GM21526 (cell line): ENCODE results near the gene TBX5.

ENCODE experiments used
- ATAC-seq: cut with Tn5 transposase; IDR thresholded peaks from one replicate; pipeline ENCODE4 v1.9.1; 2021; ENCODE audit warnings: moderate library complexity; ENCODE audit not compliant: unreplicated experiment, low FRiP score

TBX5 gene

GRCh38 chr12:114405519-114406271, at the start of gene TBX5:
TBX5 (minus strand) TSS chr12:114406144; CDS start chr12:114403898, 2,246 bp downstream.
- ATAC-seq, result no peak

GRCh38 chr12:114451657-114452056, 45.7 kb upstream of the TBX5 start:
- ATAC-seq, result no peak

GRCh38 chr12:114450515-114451300, 44.8 kb upstream of the TBX5 start:
- no peak for ATAC-seq

DNA sequence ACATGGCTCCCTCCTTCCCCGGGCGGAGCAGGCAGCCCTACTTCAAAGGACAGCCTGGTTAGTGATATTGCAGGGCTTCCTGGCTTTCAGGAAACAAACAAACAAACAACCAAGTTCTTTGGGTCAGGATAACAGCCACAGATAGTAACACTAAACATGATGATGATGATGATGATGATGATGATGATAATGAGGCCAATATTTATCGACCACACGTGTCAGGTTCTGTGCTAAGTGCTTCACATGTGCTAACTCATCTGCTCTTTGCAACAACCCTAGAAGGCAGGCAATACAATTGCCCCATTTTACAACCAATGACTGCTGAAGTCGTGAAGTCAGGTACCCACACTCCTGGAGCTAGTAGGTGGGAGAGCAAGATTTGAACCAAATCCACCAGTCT, 44.1 kb upstream of the TBX5 start:
- ATAC-seq, result no peak

GRCh38 chr12:114448618-114448933, 42.6 kb upstream of the TBX5 start:
- ATAC-seq, result no peak

GRCh38 chr12:114447799-114448617, 42.1 kb upstream of the TBX5 start:
- ATAC-seq, result no peak

DNA sequence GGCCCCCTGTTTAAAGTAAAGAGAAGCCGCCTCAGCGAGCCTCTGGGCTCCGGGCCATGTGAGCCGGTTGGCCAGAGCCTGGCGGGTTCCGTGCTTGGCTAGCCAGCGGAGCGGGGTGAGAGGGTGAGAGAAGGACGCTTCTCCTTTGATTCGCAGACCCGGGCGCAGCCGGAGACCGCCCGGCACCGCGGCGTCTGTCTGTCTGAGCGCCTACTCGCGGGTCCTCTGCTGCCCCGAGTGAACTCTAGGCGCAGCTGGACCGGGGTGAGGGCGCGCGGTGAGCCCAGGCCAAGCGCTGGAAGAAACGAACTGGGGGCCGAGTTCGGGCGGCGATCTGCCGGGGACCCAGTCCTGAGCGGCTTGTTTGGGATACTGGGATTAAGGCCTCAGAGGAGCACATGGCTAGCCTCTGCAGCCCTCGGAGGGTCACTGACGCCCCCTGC, 41.4 kb upstream of the TBX5 start:
- ATAC-seq, result no peak

- ATAC-seq, result no peak
Observed at GRCh38 chr12:114445401-114446323, 39.7 kb upstream of the TBX5 start.

DNA sequence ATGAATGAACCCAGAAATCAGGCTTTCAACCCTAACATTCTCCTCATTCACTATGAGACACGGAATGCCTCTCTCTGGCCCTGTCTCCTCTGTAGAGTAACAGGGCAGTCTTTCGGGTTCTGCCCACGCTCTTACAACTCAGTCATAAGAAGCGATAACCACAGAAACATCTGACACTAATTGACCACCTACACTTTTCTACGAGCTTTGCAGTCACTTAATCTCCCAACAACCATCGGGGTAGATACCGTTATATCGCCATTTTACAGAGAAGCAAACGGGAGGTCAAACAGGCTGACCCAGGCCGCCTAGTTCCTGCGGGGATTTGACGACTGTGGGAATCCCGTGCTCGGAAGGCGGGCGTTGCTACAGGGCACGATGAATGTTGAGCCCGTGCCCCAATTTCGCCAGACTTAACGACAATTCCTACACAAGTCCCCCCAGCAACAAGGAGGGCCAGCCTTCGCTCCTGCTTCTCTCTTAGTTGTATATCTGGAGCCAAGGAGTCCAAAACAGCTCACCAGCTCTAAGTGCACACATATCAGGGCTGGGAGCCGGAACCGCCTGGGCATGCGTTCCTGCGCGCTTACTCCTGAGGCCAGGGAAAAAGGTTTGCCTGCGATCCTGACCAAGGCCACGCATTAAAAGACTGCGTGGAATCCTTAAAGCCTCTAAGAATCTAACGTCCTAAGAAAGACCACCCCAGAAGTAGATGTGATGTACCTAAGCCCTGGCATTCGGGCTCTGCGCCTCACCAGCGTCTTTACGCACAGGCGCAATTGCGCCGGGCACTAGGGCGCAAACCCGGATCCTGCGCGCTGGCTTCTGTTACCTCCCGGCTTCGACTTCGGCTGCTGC, 38.7 kb upstream of the TBX5 start:
- no peak for ATAC-seq

DNA sequence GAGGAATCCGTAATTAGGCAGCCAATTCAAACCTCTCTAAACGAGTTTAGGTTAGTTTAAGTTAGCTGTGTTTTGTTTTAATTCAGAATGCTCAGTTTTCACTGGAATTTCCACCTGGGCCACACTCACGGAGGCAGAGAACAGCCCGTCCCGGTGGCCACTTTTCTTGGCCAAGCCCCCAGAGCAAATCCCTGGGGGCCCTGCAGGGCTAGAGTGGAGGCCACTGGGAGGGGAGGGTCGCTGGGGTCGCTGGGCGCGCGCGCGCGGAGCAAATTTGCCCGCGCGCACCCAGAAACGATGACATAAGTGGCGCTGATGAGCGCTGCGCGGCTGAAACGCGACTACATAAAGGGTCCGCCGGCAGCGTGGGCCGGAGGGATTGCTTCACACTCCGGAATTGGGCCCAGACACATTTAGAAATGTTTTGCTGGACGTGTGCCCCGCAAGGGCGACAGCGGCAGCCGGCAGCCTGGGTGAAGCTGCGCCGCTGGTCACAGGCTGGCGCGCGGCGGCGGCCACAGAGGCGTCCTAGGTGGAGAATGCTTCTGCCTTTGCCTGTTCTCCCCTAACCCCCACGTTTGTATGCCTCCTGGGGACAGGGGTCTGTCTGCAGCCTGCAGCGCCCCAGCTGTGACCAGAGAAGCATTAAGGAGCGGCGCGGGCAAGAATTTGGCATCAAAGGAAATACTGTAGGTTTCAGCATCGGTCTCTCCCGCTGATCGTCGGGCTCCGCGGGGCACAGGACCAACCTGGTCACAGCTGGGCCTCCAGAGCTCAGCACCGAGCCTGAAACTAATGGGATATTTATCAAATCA, 37.9 kb upstream of the TBX5 start:
- no peak for ATAC-seq

GRCh38 chr12:114442578-114442977, 36.6 kb upstream of the TBX5 start:
- no peak for ATAC-seq

GRCh38 chr12:114441545-114441944, 35.6 kb upstream of the TBX5 start:
- no peak for ATAC-seq

DNA sequence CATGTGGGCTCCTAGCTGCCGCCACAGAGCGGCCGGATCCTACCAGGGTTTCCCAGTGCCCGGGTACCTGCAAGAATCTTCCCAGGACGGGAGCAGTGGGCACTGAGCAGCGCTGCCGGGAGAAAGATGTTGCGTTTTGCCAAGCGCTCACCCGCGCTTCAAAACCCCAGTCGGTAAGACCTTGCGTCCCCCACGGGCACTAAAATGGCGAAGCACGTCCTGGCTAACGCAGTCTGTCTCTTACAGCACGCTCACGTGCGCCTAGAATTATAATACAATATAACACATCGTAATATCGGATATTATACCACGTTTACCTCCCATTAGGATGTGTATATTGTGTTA, 35.1 kb upstream of the TBX5 start:
- ATAC-seq, result no peak

GRCh38 chr12:114440270-114441038, 34.5 kb upstream of the TBX5 start:
- ATAC-seq, result no peak

DNA sequence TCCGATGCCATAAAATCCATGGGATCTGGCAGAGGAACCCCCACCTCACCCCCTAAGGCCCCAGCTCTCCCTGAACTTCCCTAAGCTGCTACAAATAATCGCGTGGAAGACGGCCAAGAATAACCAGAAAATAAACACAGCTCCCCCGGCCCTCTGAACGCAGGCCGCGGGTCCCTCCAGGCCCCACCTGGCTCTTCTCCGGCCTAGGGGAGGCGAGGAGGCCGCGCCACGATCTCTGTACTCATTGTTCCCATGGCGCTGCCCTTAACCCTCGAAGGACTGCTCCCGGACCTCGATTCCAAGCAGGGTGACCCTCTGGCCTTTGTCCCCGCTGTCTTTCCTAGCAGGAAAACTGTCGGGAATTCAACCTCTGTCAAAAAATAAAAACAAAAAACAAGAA, 33.9 kb upstream of the TBX5 start:
- no peak for ATAC-seq

DNA sequence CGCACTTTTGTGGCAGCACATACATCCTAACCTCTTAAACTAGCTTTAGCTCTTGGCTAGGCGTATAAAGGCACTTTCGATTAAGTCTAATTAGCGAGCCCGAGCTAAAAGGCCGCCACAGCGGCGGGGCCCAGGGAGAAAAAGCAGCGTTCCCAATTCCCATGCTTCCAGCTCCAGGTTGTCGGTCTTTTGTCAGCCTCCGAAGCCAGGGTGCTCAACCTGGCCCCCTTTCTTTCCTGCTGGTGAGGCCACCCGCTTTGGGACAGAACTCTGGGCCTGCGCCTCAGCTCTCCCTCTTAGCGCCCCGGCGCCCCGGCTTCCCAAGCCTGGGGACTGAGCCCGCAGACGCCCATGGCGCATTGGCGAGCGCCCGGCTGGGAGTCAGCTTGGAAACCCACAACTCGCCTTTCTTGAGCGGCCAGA, 33.3 kb upstream of the TBX5 start:
- ATAC-seq, result no peak

DNA sequence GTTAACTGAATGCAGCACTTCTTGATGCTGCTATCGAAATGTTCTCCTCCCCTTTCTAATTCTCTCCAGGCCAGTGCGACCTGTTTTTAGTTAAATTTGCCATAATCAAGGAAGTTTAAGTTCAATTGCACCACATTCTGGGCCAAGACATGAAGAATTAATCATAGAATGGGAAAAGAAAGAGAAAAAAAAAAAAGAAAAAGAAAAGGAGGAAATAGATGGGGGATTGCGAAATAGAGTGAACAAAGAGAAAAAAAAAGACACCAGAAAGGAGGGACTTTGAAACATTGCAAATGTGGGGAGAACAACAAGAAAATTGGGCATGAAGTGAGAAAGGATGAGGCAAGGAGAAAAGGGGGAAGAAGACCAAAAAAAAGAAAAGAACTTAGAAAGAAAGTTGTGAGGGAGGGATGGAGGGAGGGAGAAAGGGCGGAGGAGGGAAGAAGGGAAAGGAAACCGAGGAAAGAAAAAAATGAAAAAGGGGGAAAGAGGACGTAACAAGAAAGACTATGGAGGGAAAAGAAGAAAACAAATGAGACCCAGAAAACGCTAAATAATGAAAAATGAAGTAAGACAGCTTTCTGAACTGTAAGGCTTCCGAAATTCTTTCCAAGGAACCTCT, 32.8 kb upstream of the TBX5 start:
- no peak for ATAC-seq
